SU-DHL-6 (cell line): ENCODE results near the gene TRIOBP.

Experiments used
- EZH2phosphoT487 ChIP-seq: fragments of 200-600 bp; sonication (generic), shearing (Covaris generic); conservative IDR thresholded peaks from 2 replicates; pipeline ENCODE4 v1.6.1; 2018; ENCODE audit warnings: mild to moderate bottlenecking, antibody characterized with exemption, low read length, moderate library complexity, mixed read lengths
- TF ChIP-seq, protein P1 (sequence below): fragments of 200-600 bp; sonication (generic); IDR thresholded peaks from one replicate; pipeline ENCODE4 v1.5.1; 2017; ENCODE audit warnings: antibody characterized with exemption, mild to moderate bottlenecking, low read length, moderate library complexity; ENCODE audit not compliant: insufficient read depth, poor library complexity, severe bottlenecking

DNA sequence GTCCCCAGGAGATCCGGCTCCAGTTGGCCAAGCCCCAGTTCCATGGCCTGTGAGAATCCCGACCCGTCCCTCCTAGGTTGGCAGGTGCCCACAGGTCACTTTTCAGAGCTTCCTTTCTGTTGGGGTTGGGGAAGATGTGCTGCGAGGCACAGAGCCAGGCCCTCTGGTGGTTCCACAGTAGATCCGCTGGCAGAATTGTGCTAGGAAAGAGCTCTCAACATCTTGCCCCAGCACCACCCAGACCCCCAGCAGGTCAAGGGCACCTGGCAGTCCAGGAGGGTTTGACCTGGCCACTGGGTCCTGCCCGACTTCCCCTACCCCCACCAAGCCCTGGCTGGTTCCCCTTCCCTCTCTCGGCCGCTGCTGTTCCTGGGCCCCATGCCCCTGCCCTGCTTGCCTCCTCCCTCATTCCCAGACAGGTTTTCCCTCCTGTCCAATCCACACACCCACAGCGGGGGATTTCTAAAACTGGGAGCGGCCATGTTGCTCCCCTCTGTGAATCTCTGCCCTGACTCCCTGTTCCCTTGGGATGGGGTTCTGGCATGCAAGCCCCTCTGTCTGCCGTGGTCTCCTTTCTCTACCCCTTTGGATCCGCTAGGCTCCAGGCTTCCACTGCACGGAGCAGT lies 84.7 kb downstream of the TRIOBP start:
- TF ChIP-seq, protein P1, sequence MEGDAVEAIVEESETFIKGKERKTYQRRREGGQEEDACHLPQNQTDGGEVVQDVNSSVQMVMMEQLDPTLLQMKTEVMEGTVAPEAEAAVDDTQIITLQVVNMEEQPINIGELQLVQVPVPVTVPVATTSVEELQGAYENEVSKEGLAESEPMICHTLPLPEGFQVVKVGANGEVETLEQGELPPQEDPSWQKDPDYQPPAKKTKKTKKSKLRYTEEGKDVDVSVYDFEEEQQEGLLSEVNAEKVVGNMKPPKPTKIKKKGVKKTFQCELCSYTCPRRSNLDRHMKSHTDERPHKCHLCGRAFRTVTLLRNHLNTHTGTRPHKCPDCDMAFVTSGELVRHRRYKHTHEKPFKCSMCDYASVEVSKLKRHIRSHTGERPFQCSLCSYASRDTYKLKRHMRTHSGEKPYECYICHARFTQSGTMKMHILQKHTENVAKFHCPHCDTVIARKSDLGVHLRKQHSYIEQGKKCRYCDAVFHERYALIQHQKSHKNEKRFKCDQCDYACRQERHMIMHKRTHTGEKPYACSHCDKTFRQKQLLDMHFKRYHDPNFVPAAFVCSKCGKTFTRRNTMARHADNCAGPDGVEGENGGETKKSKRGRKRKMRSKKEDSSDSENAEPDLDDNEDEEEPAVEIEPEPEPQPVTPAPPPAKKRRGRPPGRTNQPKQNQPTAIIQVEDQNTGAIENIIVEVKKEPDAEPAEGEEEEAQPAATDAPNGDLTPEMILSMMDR: no peak
- no peak for TF ChIP-seq EZH2phosphoT487
